Activated CD4-positive, alpha-beta memory T cell treated with anti-CD3 and anti-CD28 coated beads for 36 hours (primary cell): ENCODE data around the gene BBX. TPM values are rescaled to one million over a fixed set of nuclear protein-coding genes. Genes with fewer than 3 reads are reported as not detected.
"Not testable (repeated sequence)": the region's sequence is repeated elsewhere in the genome, so short reads cannot be mapped to it uniquely, and the experiment has no call there.

ENCODE experiments used
- CTCF ChIA-PET: fragments of 350-600 bp; sonication (Branson Sonifier 250); formaldehyde crosslinking; loops from one replicate; lab custom pipeline; 2021; ENCODE audit warnings: antibody characterized with exemption, inconsistent platforms; lab: Charles Lee
- POLR2A ChIA-PET: fragments of 350-600 bp; sonication (Branson Sonifier 250); formaldehyde crosslinking; loops from one replicate; lab custom pipeline; 2021; ENCODE audit warnings: antibody characterized with exemption; lab: Charles Lee
- DNase-seq: peaks from one replicate; pipeline ENCODE4 v3.0.0-alpha.2; 2020
- H3K27ac Mint-ChIP-seq: one replicate; pipeline ENCODE4 v1.8.0; 2021; ENCODE audit warnings: mixed read lengths
- H3K27me3 Mint-ChIP-seq: one replicate; pipeline ENCODE4 v1.8.0; 2021; ENCODE audit warnings: mixed read lengths
- H3K36me3 Mint-ChIP-seq: one replicate; pipeline ENCODE4 v1.8.0; 2021; ENCODE audit warnings: mixed read lengths
- H3K4me1 Mint-ChIP-seq: one replicate; pipeline ENCODE4 v1.8.0; 2021; ENCODE audit warnings: low read depth, mixed read lengths
- H3K4me3 Mint-ChIP-seq: one replicate; pipeline ENCODE4 v1.8.0; 2021; ENCODE audit warnings: mild to moderate bottlenecking, mixed read lengths
- H3K9me3 Mint-ChIP-seq: one replicate; pipeline ENCODE4 v1.8.0; 2021; ENCODE audit warnings: mixed read lengths
- intact Hi-C: fragments of 100-400 bp; cut with micrococcal nuclease; formaldehyde crosslinking; loops from one replicate; pipeline ENCODE4 v1.15.1; 2023
- total RNA-seq, 2 experiments: library from RNA; stranded (reverse); gene quantifications; one replicate each; pipeline ENCODE4 v1.2.3, GENCODE V29; 2021

Gene BBX
- total RNA-seq, 2 experiments from 2014 or later = 39.9 to 40.9 TPM

- no peak for DNase-seq
- intact Hi-C loops = loop anchor here (1.0 to 2.0 kb wide), 2 partner anchors 19 to 307 kb away; no protein-coding TSS in a partner anchor
- Mint-ChIP-seq H3K9me3 (peaks cover 2% of the 10 kb centered on the region), H3K27ac (no peak overlapping the region), H3K4me3 (no peak overlapping the region), H3K36me3 (peaks cover 9% of the 10 kb centered on the region), H3K4me1 (peaks cover 26% of the 10 kb centered on the region), H3K27me3 (no peaks in the 10 kb centered on the region)
- ChIA-PET POLR2A (no interaction called here), CTCF (interaction anchor here (0.8 to 1.0 kb wide), 2 partner anchors 271 to 307 kb away, joined by 4 to 5 read pairs; no protein-coding TSS in a partner anchor)
Measured at GRCh38 chr3:107543666-107544065, 20.9 kb downstream of the BBX start.

GRCh38 chr3:107545680-107546120, 22.9 kb downstream of the BBX start:
- Mint-ChIP-seq H3K9me3 (peaks cover 2% of the 10 kb centered on the region), H3K27ac (no peak overlapping the region), H3K4me3 (no peak overlapping the region), H3K4me1 (peaks cover 26% of the 10 kb centered on the region), H3K27me3 (no peaks in the 10 kb centered on the region), H3K36me3 (peaks cover 15% of the 10 kb centered on the region)
- ChIA-PET POLR2A (no interaction called here), CTCF (interaction anchor here (0.9 to 1.0 kb wide), 2 partner anchors 124 to 274 kb away, joined by 3 to 4 read pairs; no protein-coding TSS in a partner anchor)
- DNase-seq = no peak
- intact Hi-C loops = no loop called here

DNA sequence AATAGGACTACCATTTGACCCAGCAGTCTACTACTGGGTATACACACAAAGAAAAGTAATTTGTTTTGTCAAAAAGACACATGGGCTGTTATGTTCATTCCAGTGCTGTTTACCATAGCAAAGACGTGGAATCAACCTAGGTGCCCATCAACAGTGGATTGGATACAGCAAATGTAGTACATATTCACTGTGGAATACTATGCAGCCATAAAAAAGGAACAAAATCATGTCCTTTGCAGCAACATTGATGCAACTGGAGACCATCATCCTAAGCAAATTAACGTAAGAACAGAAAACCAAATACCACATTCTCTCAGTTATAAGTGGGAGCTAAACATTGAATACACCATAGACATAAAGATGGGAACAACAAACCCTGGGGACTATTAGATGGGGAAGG, 25.8 kb downstream of the BBX start:
- ChIA-PET CTCF (interaction anchor here (1.1 kb wide), 1 partner anchor 112 kb away, joined by 3 read pairs; no protein-coding TSS in a partner anchor), POLR2A (no interaction called here)
- peaks cover 31% of the 10 kb centered on the region for H3K4me1 Mint-ChIP-seq
- no peak for DNase-seq
- no peak overlapping the region for H3K27ac Mint-ChIP-seq
- peaks cover 15% of the 10 kb centered on the region for H3K36me3 Mint-ChIP-seq
- intact Hi-C loops = no loop called here
- peaks cover 2% of the 10 kb centered on the region for H3K9me3 Mint-ChIP-seq
- H3K4me3 Mint-ChIP-seq = no peak overlapping the region
- H3K27me3 Mint-ChIP-seq = no peaks in the 10 kb centered on the region

- Mint-ChIP-seq H3K27me3 (no peaks in the 10 kb centered on the region), H3K9me3 (no peaks in the 10 kb centered on the region), H3K4me3 (no peak overlapping the region), H3K36me3 (peaks cover 1% of the 10 kb centered on the region), H3K27ac (no peak overlapping the region), H3K4me1 (peaks cover 41% of the 10 kb centered on the region)
- no peak for DNase-seq
- intact Hi-C loops = no loop called here
- CTCF ChIA-PET = no interaction called here
- POLR2A ChIA-PET = interaction anchor here (1.3 kb wide), 1 partner anchor 23 kb away, joined by 3 read pairs; no protein-coding TSS in a partner anchor
Measured at GRCh38 chr3:107555359-107555758, 32.6 kb downstream of the BBX start.

- Mint-ChIP-seq H3K4me1 (peaks cover 38% of the 10 kb centered on the region), H3K27ac (no peak overlapping the region), H3K36me3 (no peaks in the 10 kb centered on the region), H3K27me3 (no peaks in the 10 kb centered on the region), H3K4me3 (no peak overlapping the region), H3K9me3 (no peaks in the 10 kb centered on the region)
- intact Hi-C loops = no loop called here
- DNase-seq = no peak
- CTCF ChIA-PET = interaction anchor here (1.1 to 1.8 kb wide), 2 partner anchors 17 to 286 kb away, joined by 3 to 4 read pairs; no protein-coding TSS in a partner anchor
- POLR2A ChIA-PET = no interaction called here
Measured at GRCh38 chr3:107557743-107558142, 35.0 kb downstream of the BBX start.

DNA sequence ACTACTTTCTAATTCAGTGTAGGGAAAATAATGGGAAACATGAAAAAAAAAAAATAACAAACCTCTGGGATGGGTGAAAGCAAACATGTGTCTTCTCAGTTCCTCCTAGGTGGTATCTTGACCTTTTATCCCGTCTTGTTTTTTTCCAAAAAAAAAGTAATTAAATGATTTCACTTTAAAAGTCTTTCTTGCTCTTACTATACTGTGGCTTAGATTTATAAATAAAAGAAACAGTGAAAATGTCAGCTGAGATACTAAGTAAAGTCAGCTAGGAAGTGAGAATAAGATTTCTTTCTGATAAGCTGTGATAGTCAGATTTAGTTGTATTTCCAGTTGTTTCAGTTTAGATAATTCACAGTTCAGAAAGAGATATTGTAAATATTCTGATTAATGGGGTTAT, 37.4 kb downstream of the BBX start:
- peaks cover 41% of the 10 kb centered on the region for H3K4me1 Mint-ChIP-seq
- DNase-seq = no peak
- ChIA-PET POLR2A (interaction anchor here (0.7 kb wide), 1 partner anchor 56 kb away, joined by 5 read pairs; no protein-coding TSS in a partner anchor), CTCF (interaction anchor here (0.6 to 1.8 kb wide), 3 partner anchors 101 to 1242 kb away, joined by 3 to 5 read pairs (median 4); no protein-coding TSS in a partner anchor)
- H3K4me3 Mint-ChIP-seq = no peak overlapping the region
- no peaks in the 10 kb centered on the region for H3K9me3 Mint-ChIP-seq
- H3K27ac Mint-ChIP-seq = no peak overlapping the region
- no peaks in the 10 kb centered on the region for H3K36me3 Mint-ChIP-seq
- H3K27me3 Mint-ChIP-seq = no peaks in the 10 kb centered on the region
- intact Hi-C loops = no loop called here

- CTCF ChIA-PET = no interaction called here
- peaks cover 41% of the 10 kb centered on the region for H3K4me1 Mint-ChIP-seq
Measured at GRCh38 chr3:107561980-107562379, 39.2 kb downstream of the BBX start.

GRCh38 chr3:107562969-107563529, 40.3 kb downstream of the BBX start:
- ChIA-PET CTCF (no interaction called here), POLR2A (no interaction called here)
- no peaks in the 10 kb centered on the region for H3K9me3 Mint-ChIP-seq
- peaks cover 34% of the 10 kb centered on the region for H3K4me1 Mint-ChIP-seq
- no peaks in the 10 kb centered on the region for H3K36me3 Mint-ChIP-seq
- intact Hi-C loops = no loop called here
- H3K27ac Mint-ChIP-seq = no peak overlapping the region
- no peak overlapping the region for H3K4me3 Mint-ChIP-seq
- no peak for DNase-seq
- no peaks in the 10 kb centered on the region for H3K27me3 Mint-ChIP-seq

More at GRCh38 chr3:107561980-107562379, 39.2 kb downstream of the BBX start:
- H3K4me3 Mint-ChIP-seq = no peak overlapping the region
- DNase-seq = no peak
- H3K9me3 Mint-ChIP-seq = no peaks in the 10 kb centered on the region
- H3K27me3 Mint-ChIP-seq = no peaks in the 10 kb centered on the region
- POLR2A ChIA-PET = no interaction called here
- no peak overlapping the region for H3K27ac Mint-ChIP-seq
- no peaks in the 10 kb centered on the region for H3K36me3 Mint-ChIP-seq
- intact Hi-C loops = no loop called here

- H3K4me1 Mint-ChIP-seq = peaks cover 15% of the 10 kb centered on the region
- CTCF ChIA-PET, DNase-seq, H3K4me3 Mint-ChIP-seq, H3K27me3 Mint-ChIP-seq, H3K9me3 Mint-ChIP-seq, intact Hi-C loops, H3K36me3 Mint-ChIP-seq, H3K27ac Mint-ChIP-seq, POLR2A ChIA-PET: not testable (repeated sequence)
Measured at GRCh38 chr3:107565244-107565643, 42.5 kb downstream of the BBX start.

GRCh38 chr3:107571089-107571488, 48.3 kb downstream of the BBX start:
- H3K4me1 Mint-ChIP-seq, H3K4me3 Mint-ChIP-seq, POLR2A ChIA-PET, H3K9me3 Mint-ChIP-seq, DNase-seq, H3K36me3 Mint-ChIP-seq, H3K27ac Mint-ChIP-seq, H3K27me3 Mint-ChIP-seq, CTCF ChIA-PET: not testable (repeated sequence)
- intact Hi-C loops = loop anchor here (5.0 kb wide), 1 partner anchor 171 kb away; no protein-coding TSS in a partner anchor

- H3K36me3 Mint-ChIP-seq, DNase-seq, POLR2A ChIA-PET, H3K9me3 Mint-ChIP-seq, CTCF ChIA-PET, H3K27ac Mint-ChIP-seq, H3K27me3 Mint-ChIP-seq, H3K4me3 Mint-ChIP-seq, H3K4me1 Mint-ChIP-seq: not testable (repeated sequence)
- intact Hi-C loops = loop anchor here (5.0 kb wide), 1 partner anchor 171 kb away; no protein-coding TSS in a partner anchor
Measured at GRCh38 chr3:107571492-107571891, 48.7 kb downstream of the BBX start.

GRCh38 chr3:107574650-107575049, 51.9 kb downstream of the BBX start:
- Mint-ChIP-seq H3K4me1 (peaks cover 30% of the 10 kb centered on the region), H3K36me3 (no peaks in the 10 kb centered on the region), H3K27me3 (no peaks in the 10 kb centered on the region), H3K4me3 (no peak overlapping the region), H3K9me3 (no peaks in the 10 kb centered on the region), H3K27ac (no peak overlapping the region)
- POLR2A ChIA-PET = no interaction called here
- no peak for DNase-seq
- intact Hi-C loops = loop anchor here (2.0 to 5.0 kb wide), 2 partner anchors 26 to 168 kb away; no protein-coding TSS in a partner anchor
- CTCF ChIA-PET = interaction anchor here (0.6 to 4.1 kb wide), 22 partner anchors 16 to 1184 kb away, joined by 3 to 20 read pairs (median 3); no protein-coding TSS in a partner anchor
